A549 (cell line): ENCODE results near the gene CAMK1G.

Experiments used
- CBX8 ChIP-seq: fragments of 200-600 bp; sonication (generic); IDR thresholded peaks from 2 replicates; pipeline ENCODE4 v1.6.1; 2016
- CHD2 ChIP-seq: fragments of 150-350 bp; IDR thresholded peaks from 2 replicates; pipeline ENCODE4 v1.6.1; 2014; ENCODE audit warnings: low read length; ENCODE audit not compliant: partially characterized antibody
- CTCF ChIP-seq: fragments of >200 bp; sonication (Bioruptor Twin); formaldehyde crosslinking; IDR thresholded peaks from 3 replicates; pipeline ENCODE4 v1.5.1; 2016
- E2F6 ChIP-seq: IDR thresholded peaks from 2 replicates; pipeline ENCODE4 v1.6.1; 2012; ENCODE audit warnings: low read depth, borderline replicate concordance
- ELK1 ChIP-seq: fragments of 150-350 bp; IDR thresholded peaks from 2 replicates; pipeline ENCODE4 v1.6.1; 2014; ENCODE audit warnings: low read depth, mild to moderate bottlenecking, low read length
- EP300 ChIP-seq, 2 experiments: fragments of >200 bp; sonication (Bioruptor Twin); formaldehyde crosslinking; IDR thresholded peaks; 2 replicates in 1 of 2; 3 replicates in 1 of 2; pipeline ENCODE4 v1.6.1; 2016 to 2017
- HMGXB4 ChIP-seq: fragments of 250-450 bp; sonication (Bioruptor Pico); IDR thresholded peaks from 2 replicates; pipeline ENCODE4 v1.5.0; 2021; ENCODE audit warnings: mild to moderate bottlenecking, moderate library complexity, borderline replicate concordance
- JUN ChIP-seq, 2 experiments: fragments of >200 bp; sonication (Bioruptor Twin); formaldehyde crosslinking; IDR thresholded peaks; 2 replicates in 1 of 2; 3 replicates in 1 of 2; pipeline ENCODE4 v1.6.1; 2016 to 2017
- JUNB ChIP-seq: fragments of >200 bp; sonication (Bioruptor Twin); formaldehyde crosslinking; IDR thresholded peaks from 2 replicates; pipeline ENCODE4 v1.6.1; 2016
- NPAS2 ChIP-seq: fragments of 250-450 bp; sonication (Bioruptor Pico); IDR thresholded peaks from 2 replicates; pipeline ENCODE4 v1.8.0; 2022; ENCODE audit warnings: mild to moderate bottlenecking, moderate library complexity, borderline replicate concordance
- PHF8 ChIP-seq: fragments of 200-600 bp; sonication (generic); IDR thresholded peaks from 2 replicates; pipeline ENCODE4 v1.6.1; 2016; ENCODE audit warnings: low read depth, mild to moderate bottlenecking, antibody characterized with exemption, moderate library complexity, borderline replicate concordance
- POLR2A ChIP-seq: IDR thresholded peaks from 2 replicates; pipeline ENCODE4 v1.6.1; 2012; ENCODE audit warnings: mild to moderate bottlenecking, low read length
- RFX5 ChIP-seq: fragments of 450-650 bp; IDR thresholded peaks from 2 replicates; pipeline ENCODE4 v1.7.1; 2014; ENCODE audit warnings: antibody characterized with exemption, mild to moderate bottlenecking, moderate library complexity

- TF ChIP-seq E2F6: no peak
- TF ChIP-seq ELK1: no peak
- TF ChIP-seq CTCF: no peak
- no peak for TF ChIP-seq JUN (IDR thresholded peaks at IDR 0.05)
- no peak for TF ChIP-seq RFX5
- no peak for TF ChIP-seq NPAS2 (CRISPR knock-in tag)
- no peak for TF ChIP-seq CBX8
- no peak for TF ChIP-seq CHD2
- TF ChIP-seq JUNB: no peak
- no peak for TF ChIP-seq POLR2A
- TF ChIP-seq EP300 (IDR thresholded peaks at IDR 0.05): no peak
- TF ChIP-seq PHF8: no peak
- TF ChIP-seq HMGXB4: no peak
Observed at GRCh38 chr1:209542585-209542984, 40.9 kb upstream of the CAMK1G start.
